HG02973 (cell line): ENCODE measurements around the gene NHERF2.

Source experiments
- ATAC-seq: cut with Tn5 transposase; IDR thresholded peaks from one replicate; pipeline ENCODE4 v1.9.1; 2021; ENCODE audit warnings: moderate library complexity; ENCODE audit not compliant: unreplicated experiment

Gene NHERF2

DNA sequence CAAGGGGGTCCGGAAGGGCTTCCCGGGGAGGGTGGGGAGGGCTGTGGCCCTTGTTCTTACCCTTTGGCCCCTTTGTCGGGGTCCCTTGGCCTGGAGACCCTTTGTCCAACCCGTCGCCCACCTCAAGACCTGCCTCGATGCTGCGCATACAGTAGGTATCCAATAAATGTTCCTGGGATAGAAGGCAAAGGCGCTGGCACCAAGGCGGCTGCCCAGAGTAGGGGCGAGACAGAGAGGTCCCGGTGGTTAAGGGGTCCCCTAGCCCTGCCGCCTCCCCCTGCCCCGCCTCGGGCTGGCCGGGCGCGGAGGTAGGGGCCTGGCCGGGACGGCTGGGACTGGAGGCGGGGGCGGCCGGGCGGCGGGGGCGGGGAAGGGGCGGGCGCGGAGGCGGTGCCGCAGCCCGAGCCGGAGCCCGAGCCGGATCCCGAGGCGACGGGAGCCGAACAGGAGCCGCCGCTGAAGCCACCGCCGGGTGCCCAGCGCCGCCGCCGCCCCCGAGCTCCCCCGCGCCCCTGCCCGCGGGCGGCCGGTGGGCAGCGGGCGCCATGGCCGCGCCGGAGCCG is at the start of gene NHERF2:
Gene NHERF2, plus strand, starts transcription at position 442 of the 563 bp plus-strand sequence. Its CDS starts 104 bp downstream, at position 546.
- ATAC-seq, result no peak

DNA sequence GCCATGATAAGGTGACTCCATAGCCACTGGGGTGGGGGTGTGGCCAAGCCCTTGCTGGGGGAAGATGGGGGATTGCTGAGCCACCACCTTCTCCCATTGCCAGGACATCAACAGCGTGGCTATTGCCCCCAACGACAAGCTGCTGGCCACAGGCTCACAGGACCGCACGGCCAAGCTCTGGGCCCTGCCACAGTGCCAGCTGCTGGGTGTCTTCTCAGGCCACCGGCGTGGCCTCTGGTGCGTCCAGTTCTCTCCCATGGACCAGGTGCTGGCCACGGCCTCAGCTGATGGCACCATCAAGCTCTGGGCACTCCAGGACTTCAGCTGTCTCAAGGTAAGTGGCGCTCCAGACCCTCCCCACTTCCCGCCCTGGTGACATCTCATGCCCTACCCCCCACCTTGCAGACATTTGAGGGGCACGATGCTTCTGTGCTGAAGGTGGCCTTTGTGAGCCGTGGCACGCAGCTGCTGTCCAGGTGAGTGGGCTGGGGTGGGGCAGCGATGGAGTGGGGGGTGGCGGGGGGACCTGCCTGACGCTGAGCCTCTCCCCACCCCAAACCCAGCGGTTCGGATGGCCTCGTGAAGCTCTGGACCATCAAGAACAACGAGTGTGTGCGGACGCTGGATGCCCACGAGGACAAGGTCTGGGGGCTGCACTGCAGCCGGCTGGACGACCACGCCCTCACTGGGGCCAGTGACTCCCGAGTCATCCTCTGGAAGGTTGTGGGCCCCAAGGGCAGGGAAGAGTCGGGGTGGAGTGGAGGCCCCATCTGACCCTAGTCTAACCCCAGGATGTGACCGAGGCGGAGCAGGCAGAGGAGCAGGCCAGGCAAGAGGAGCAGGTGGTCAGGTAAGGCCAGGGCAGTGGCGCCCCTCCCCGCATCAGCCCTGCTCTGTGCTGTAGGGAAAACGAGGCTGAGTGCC is 49.5 kb upstream of the NHERF2 start:
- no peak for ATAC-seq

DNA sequence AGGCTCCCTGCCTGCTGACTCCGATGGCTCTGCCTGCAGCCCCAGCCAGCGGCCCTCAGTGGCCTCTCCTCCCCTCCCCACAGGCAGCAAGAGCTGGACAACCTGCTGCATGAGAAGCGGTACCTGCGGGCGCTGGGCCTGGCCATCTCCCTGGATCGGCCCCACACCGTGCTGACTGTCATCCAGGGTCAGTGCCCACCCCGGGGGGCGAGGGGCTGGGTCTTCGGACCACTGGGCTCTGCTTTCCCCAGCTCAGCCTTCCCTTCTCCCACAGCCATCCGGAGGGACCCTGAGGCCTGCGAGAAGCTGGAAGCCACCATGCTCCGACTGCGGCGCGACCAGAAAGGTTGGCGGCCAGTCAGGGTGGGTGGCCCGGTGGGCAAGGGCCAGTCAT is 48.8 kb upstream of the NHERF2 start:
- ATAC-seq, result no peak

DNA sequence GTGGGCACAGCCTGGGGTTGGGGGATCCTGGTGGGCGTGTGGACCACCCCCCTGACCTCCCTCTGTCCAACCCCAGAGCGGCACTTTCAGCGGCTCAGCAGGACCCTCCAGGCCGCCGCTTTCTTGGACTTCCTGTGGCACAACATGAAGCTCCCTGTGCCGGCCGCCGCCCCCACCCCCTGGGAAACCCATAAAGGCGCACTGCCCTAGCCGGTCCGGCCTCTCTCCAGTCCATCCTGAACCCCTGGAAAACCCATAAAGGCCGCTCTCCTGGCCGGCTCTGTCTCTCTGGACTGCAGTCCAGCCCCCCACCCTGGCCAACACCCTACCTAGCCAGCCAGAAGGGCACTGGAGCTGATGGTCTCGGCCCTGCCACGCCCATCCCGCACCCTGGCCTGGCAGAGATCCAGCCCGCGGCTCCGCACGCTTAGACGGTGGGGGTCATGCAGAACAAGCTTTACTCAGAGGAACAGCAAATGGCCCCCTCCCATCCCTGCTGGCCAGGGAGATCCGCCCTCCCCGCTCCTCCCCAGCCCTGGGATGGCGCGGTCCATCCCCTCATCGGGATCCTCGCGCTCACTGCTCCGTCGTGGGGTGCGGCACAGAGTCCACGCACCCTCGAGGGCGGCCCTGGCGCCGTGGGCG is 48.1 kb upstream of the NHERF2 start:
- ATAC-seq, result no peak

DNA sequence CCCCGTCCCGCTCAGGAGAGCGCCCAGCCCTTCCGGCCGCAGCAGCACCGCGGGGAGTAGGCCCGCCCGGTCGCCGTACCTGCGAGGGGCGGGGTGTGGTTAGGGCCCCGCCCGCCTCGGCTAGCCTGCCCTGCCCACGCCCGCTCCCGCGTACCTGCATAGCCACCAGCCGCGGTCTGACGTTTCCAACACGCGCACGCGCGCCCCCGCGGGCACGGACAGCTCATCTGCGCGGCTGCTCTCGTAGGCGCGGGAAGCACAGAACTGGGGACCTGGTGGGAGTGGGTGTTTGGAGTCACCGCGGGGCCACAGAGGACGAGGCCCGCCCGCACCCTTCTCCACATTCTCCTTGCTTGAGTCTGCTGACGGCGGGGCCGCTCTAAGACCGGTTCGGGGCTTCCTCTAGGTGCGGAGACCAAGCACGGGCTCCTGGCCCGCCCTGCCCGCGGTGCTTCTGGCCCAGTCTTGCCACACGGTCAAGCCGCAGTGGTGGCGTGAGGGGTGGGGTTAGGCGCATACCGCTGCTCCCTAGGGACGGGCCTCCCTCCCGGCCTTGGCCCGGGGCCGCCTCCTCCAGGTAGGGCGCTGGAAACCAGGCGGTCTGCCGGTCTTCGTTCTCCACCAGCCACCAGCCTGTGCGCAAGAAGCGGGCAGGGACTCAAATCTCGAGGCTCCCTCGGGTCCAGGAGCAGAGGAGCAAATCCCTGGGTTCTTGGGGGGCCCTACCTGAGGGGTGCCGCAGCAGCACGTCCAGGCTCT is 47.3 kb upstream of the NHERF2 start:
- ATAC-seq, result no peak

DNA sequence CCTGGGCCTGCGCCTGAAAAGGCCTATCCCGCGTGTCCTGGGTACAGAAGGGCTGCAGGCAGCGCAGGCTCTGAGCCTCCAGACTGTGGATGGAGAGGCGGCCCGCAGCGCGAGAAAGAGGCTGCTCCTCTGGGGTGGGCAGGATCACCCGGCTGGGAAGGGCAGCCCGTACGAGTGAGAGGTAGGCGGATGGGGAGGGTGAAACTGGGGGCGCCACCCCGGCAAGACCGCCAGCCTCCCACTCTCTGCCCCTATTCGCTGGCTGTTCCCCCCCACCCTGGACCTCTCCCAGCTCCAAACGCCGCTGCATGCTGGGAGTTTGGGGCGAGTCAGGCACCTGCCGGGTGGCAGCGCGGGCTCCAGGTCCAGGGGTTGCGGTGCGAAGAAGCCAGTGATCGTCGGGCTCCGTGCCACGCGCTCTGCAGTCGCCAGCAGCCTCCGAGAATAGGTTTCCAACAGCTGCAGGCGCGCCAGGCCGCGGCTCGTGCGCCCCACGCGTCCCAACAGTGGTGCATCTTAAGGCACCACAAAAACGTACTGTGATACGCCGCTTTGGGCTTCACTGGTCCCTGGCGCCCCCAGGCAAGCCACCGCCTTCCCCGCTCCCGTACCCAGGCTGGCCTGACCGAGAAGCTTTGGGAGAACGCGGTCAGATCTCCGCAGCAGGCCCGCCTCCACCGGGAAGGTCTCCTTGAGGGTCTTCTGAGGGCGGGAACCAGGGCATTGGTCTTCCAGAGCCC is 46.5 kb upstream of the NHERF2 start:
- ATAC-seq, result no peak

DNA sequence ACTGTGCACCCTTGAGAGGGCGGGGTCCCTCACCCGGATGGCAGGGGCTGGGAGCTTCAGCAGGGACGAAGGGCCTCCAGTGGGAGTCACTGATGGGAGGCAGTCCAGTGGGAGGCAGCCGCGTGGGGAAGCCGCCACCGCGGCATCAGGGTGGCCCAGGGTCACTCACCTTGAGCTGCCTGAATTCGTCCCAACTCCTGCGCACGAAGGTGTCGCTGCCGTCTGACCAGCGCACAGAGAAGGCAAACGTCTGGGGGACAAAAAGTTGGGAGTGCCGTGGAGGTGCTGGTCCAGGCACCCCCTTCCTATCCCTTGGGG is 46.0 kb upstream of the NHERF2 start:
- ATAC-seq, result no peak

DNA sequence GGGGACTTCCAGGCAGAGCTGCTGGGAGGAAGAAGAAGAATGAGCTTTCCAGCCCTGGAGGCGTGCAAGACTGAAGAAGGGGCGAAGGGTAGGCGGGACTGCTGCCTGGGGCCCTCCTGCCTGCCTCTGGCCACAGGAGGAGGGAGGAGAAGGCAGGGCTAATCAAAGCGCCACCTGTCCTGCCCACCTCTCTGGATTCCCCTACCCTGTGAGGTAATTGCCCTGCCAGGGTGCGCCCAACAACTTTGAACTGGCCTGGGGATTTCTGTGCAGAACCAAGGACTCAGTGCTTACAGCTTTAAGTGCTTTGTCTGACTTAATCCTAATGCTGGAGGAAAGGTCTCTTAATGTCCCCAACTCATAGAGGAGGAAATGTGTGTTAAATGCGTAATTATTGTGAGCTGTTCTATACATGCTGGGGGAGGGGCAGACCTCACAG is 45.3 kb upstream of the NHERF2 start, which contains the start of gene NOXO1:
Gene NOXO1, minus strand, starts transcription at position 72 of the 439 bp plus-strand sequence. CDS start 290 bp downstream, outside the sequence.
- ATAC-seq, result no peak

DNA sequence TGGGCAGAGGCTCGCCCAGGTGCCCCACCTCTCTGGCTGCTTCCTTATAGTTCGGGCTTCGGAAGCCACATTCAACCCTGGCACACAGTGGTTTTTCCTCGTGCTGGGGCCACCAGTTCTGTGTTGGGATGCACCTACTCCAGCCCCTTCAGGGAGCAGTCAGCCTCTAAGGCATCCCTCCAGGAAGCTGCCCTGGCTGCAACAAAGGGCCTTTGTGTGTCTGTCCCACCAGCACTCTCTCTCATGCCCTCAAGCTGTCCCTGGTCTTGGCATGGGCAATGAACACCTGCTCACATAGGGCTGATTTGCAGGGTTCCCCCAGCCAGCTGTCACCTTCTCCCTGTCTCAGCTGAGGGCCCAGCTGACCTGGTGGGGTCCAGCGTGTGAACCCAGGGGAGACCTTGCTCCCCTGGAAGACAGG is 44.7 kb upstream of the NHERF2 start:
- ATAC-seq, result no peak

DNA sequence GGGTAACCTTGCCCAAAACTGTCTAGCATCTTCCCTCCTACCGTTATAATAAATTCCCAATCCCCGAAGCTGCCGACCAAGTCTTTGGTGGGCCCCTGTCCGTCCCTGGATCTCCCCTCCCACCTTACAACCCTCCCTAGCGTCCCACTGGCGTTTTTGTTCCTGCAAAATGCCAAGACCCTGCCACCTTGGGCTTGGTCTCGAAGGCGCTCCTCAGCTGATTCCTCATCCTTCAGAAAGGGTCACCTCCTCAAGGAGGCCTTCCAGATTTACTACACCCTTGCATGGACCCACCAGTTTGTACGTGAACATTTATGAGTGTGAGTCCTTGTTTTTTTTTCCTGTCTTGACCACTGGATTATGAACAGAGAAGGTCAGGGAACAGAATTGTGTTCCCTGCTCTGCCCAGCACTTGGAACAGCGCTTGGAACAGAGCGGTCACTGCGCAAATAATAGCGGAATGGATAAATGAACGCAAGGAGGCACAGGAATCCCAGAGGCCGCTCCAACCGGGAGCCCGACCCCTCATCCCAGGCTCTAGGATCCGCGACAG is 43.6 kb upstream of the NHERF2 start:
- ATAC-seq, result no peak

DNA sequence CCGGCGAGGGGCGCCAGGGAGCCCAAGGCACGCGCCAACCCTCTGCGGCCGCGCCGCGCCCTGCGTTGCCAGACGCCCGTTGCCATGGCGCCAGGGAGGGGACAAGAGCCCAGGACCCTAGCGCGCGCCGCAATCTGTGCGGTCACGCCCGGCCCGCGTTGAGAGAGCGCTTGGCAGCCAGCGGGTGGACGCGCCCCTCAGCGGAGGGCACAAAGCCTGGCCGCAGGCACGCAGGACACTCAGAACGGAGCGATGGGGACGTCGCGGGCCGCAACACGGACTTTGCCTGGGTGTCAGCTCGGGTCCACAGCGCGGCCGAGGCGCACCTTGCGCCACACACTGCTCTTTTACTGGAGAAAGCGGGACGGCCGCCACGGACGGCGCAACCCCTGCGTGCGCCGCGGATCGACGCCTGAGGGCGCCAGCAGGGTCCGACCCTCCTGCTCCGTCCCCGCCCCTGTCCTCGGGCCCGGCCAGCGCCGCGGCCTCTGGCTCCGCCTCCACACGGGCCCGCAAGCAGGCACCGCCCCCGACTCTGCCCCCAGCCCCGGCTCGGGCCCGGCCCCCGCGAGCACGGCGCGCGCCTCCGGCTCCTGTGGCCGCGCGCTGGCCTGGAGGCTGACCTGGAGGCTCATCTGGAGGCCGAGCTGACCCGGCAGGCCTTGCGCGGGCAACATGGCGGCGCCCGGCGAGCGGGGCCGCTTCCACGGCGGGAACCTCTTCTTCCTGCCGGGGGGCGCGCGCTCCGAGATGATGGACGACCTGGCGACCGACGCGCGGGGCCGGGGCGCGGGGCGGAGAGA is 43.0 kb upstream of the NHERF2 start, which contains the start of gene GFER:
Gene GFER, plus strand, starts transcription at position 650 of the 803 bp plus-strand sequence. Its CDS starts 26 bp downstream, at position 676.
- peak; percentile 54 for ATAC-seq

DNA sequence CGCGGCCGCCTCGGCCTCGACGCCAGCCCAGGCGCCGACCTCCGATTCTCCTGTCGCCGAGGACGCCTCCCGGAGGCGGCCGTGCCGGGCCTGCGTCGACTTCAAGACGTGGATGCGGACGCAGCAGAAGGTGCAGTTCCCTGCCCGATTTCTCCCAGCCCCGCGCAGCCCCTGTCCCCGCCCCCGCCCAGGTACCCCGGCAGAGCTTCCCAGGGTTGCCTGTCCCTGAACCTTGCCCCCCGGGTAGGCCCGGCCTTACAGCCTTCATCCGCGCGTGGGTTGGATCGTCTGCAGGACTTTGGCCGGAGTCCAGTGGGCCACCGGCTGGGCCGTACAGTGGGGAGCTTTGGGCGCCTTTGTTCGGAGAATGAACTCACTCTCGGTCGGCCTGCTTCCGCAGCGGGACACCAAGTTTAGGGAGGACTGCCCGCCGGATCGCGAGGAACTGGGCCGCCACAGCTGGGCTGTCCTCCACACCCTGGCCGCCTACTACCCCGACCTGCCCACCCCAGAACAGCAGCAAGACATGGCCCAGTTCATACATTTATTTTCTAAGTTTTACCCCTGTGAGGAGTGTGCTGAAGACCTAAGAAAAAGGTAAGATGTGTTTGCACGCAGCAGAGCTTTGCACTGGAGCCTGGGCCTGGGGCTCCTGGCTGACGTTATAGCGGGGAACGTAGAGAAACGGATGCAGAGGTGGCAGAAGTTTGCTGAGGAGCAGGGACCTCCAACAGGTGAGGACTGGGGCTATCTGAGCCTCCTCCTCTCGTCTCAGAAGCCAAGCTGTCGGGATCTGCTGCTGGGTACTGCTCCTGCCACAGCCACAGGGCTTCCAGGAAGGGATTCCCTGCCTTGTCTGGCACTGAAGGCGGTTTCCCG is 42.1 kb upstream of the NHERF2 start:
- peak; percentile 4 for ATAC-seq

DNA sequence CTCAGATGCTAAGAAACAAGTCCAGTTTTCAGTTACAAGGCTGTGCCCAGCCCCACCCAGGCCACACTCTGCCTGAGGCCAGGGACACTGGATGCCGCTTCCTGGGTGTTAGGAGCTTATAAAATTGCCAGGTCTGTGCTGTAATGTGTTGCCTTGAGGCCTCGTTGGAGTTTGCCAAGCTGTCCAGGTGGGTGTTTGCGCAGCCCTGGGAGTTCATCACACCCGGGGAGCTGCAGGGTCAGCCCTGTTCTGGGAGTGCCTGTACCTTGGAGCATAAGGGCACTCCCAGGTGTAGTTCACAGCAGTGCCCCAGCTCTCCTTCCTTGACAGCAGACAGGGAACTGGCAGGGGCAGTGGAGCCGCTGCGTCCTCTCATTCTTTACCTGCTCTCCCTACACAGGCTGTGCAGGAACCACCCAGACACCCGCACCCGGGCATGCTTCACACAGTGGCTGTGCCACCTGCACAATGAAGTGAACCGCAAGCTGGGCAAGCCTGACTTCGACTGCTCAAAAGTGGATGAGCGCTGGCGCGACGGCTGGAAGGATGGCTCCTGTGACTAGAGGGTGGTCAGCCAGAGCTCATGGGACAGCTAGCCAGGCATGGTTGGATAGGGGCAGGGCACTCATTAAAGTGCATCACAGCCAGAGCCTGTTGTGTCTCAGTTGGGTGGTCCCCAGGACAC is 41.1 kb upstream of the NHERF2 start:
- no peak for ATAC-seq

DNA sequence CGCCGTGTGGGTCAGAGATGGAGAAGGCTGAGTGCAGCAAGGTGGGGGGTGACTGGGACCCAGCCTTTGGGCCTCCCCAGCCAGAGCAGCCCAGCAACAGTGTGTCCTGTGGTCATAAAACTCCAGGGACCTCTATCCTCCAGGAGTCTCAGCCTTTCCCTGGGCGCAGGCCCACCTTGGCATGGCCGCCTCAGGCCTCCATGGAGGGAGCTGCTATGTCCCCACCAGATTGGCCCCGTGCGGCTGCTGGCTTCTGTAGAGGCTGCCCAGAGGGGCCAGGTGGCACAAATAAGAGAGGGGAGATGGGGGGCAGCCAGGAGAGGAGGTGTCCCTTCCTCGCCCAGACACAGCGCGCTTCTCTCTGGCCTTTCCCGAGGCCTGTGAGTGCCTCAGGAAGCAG is 39.5 kb upstream of the NHERF2 start:
- ATAC-seq, result no peak

DNA sequence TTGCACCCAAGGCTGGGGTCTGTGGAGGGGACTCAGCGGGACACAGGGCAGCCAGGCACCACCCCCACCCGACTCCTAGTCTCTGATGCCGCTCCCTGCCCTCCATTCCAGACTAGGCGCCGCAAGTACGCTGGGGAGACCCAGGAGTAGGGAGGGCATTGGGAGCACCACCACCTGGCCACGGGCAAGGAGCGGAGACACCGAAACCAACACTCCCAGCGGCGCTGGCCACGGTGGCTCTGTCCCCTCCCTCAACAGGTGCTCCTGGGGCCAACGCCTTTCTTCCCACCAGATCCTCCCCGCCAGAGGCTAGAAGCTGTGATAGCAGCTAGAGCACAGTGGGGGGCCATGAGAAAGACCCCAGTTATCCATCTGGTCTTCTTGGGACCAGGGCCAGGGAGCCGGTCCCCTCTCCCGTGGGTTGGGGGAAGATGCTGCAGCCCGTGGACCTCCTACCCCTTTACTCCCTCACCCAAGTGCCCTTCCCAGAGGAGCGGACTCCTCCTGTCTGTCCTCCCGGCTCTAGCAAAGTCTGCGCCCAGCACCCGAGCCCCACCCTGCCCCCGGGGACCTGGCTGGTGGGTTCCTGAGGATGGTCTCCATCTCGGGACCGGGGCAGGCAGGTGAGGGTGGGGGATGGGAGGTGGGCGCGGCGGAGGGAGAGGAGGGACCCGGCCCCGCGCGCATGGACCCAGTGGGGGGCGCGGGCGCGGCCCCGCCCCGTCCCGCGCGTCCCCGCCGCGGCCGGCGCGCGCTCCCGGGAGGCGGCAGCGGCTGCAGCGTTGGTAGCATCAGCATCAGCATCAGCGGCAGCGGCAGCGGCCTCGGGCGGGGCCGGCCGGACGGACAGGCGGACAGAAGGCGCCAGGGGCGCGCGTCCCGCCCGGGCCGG is 37.2 kb upstream of the NHERF2 start, which contains the start of gene SYNGR3:
Gene SYNGR3, plus strand, starts transcription at position 762 of the 892 bp plus-strand sequence. CDS start 133 bp downstream, outside the sequence.
- ATAC-seq, result no peak

DNA sequence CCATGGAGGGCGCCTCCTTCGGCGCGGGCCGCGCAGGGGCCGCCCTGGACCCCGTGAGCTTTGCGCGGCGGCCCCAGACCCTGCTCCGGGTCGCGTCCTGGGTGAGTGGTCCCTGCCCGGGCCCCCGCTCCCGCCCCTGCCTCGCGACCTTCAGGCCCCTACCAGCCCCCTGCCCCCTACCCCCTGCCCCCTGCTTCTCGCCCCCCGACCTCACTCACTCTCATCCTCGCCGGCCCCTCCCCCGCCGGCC is 36.7 kb upstream of the NHERF2 start:
- ATAC-seq, result no peak
